NCI-H1048 (cell line): ENCODE measurements around the gene SND1.

ENCODE experiments used
- DNase-seq: peaks from one replicate; lab custom pipeline; 2025; lab: John Stamatoyannopoulos, UW

SND1 gene

DNA sequence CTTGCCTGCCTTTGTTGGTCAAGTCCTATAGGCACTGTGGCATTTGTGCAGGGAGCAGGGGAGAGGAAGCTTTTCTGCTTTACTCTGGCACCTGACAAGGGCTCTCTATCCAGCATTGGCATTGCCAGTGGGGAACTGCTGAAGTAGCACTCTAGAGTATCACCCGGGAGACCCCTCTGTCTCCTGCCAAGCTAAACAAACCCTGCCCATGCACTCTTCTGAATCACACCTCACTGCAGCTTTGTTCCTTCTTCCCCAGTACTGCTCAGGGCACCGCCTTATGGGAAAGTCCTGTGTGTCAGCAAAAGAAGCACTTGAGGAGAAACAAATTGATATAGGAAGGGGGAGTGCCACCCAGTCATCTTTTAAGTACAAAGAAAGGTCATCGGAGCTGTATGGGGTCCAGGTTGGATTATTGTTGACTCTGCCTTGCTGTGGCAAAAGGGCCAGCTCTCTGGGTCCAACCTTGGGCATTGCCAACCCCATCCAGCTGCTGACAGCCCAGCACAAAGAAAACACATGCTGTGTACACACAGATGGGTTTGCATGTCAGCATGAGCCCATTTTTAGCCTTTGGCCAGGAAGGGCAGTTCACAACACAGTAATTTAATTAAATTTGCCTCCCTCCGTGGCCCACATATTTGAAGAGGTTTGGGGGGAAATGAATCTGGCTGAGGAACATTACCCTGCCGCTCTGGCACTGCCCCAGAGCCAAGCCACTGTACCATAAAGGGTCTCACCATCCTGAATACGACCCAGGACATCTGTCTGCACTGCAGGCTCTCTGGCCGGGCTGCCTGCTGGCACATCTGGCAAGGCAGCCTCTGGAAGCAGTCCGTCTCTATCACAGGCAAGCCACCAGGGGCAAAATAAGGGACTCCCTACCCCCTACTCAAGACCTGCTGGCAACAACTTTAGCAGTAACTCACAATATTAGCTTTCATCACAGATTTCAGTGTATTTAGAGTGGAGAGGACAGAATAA is 366.2 kb downstream of the SND1 start:
- DNase-seq = no peak

DNA sequence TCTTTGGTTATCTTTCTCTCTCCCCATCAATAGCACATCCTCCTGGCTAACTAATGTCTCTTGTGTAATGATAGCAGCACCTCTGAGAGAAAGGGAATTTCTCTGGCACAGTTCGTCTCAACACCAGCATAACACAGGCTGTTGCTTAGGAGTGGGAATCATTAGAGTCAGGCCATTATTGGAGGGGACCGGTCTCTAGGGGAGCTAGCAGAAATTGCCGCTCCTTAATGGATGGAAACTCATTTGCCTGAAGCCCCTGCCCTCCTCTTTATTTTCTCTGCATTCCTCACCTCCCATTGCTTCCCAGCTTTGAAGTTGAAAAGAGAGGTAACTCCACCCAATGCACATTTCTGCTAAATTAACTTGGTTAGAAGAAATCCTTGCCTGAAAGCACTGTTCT is 367.3 kb downstream of the SND1 start:
- no peak for DNase-seq

DNA sequence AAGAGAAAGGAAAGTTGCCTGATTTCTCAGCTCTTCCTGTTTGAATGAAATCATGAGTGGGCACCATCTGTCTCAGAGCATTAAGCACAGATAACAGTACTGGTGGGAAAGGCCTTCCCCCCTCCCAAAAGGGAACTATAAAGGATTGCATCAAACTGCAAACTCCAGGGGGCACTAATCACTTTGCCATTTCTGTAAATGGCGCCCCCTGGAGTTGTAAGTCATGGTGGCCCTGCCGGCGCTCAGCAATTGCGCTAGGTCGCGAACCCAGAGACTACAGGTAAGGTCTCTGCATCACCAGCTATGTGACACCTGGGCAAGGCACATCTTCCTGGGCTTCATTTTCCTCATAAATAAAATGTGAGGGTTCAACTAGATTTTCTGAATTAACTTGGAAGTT is 368.2 kb downstream of the SND1 start:
- DNase-seq = no peak

DNA sequence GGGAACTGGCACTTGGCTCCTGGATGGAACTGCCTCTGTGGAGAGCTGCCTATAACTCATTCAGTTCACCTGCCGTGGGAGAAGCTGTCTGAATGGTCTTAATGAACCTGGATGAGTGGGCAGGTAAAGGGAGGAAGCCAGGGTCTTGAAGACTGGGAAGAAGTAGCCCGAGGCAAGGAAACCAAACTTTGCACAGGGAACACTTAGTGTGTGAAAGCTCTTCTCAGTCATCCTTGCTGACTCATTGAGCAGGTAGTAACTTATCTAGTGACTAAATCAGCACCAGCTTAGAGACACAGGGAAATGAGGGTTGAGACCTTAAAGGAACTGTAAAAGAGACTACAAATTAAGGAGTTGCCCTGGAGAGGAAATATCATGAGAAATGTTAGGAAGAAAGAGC is 369.4 kb downstream of the SND1 start:
- no peak for DNase-seq

DNA sequence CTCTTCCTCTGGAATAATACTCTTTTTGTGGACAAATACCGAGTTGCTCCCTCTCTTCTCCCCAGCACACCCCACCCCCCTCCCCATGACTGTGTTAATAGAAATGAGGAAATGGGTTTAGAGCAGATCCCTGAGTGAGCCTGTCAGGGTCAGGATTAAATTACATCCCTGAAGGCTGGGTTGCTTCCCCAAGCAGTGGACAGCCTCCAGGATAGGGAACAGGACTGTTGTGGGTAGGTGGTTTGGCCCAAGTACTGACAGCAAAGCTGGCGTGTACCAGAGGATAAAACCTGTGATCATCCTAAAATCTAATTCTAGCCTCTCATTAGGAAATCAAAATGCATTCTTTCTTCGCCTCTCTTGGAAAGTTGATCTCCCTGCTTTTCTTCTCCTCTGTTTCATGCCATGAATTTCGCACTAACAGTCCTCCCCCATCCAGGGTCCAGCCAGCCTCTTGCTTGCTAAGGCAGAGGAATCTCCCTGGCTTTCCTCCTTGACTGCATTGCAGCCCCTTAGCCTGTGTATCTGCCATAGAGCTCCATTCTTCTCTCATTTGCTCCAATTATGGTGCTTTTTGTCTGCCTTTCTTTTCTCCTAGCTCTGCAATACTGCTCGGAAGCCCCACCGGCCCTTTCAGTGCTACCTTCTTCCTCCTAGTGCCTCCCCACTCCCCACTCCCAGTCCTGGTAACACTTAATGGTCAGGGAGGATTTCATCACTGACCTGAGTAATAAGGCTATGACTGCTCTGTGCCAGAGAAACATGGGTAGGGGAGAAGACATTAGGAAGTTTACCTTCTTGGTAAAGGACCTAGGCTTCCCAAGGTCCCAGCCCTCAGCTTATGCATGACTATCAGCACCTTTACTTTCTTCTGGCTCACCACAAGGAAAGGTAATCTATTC is 370.9 kb downstream of the SND1 start:
- no peak for DNase-seq

DNA sequence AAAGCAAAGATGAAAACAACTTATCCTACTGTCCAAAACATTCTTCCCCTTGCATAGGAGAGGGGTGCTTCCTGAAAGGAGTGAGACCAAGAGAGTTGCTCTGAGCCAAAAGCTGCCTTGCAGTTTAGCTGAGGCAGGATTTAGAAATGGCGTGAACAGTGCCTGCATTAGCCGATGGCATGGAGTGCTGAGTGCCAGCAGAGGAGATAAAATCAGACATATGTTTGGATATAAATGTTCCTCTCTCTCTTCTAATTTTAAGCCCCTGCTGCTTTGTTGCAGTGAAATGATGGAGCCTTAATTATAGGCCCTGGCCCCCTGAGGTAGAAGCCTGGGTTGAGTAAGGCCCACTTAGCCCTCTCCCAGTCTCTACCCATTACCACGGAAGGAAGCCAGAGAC is 372.2 kb downstream of the SND1 start:
- no peak for DNase-seq

DNA sequence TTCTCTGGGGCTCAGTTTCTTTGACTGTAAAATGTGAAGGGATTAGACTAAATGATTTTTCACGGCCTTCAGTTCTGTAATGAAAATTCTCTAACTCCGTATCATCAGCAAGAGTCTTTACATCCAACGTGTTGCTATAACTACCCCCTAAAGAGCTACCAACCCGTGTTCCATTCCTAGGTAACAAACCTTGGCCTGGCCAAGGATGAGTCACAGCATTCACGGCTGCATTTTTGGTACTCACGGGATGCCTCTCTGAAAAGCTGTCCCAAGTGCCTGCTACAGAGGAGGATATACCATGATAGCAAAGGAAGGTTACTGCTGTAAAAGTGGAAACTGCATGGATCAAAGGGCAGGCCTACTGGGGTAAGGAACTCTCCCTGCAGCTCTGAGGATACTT is 373.4 kb downstream of the SND1 start:
- DNase-seq = no peak

DNA sequence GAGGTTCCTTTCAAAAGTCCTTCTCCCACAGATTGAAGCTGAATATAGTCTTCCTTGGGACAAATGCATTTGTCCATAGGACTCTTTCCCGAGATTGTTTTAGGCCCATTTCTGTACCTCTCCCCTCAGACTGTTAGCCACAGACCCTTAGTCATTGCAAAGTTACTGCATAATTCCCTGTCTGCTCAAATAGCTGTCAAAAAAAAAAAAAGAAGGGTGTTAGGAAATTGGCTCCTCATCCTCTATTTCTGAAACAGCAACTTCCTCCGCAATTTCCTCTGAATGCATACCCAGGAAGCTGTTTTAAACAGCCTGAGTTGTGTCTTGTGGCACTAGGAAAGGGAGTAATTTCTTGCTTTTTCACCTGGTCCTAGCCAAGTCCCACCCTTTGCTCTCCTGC is 373.8 kb downstream of the SND1 start:
- DNase-seq = no peak

DNA sequence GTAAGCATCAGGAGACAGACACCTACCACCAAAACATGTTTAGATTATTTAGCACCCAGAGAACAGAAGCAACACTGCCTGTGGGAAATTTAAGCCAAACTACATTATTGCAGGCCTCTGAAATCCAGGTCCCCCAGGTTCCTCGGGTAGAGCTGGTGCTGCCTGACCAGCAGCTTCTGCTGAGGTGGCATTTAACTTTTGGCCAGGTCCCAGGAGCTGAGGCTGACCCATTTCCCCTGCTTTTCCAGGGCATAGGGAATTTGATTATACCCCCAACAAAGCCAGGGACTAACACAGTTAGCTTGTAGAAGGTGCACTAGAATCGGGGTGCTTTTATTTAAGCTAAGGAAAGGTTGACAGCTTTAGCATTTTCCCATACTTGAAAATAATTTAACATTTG is 374.6 kb downstream of the SND1 start:
- DNase-seq = no peak

DNA sequence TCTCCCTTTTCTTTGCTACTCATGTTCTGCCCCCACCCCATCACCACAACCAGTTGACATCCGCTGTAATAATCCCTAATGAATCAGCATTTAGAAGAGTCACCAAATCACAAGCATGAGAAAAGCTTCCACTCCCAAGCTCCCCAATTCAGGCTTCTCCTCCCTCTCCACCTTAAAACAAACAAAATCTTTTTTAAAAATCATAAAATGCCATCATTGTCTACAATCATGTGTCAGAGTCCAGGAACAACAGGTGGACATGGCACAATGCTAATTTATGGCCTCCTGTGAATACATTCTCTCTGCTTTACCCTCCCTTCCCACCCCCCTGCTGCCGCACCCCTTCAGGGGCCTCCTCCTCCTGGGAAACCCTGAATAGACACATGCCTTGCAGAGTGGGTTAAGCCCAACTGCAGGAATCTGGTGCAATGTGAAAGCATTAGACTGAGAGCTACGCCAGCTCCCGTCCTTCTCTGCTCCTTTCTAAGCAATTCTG is 375.5 kb downstream of the SND1 start:
- no peak for DNase-seq

DNA sequence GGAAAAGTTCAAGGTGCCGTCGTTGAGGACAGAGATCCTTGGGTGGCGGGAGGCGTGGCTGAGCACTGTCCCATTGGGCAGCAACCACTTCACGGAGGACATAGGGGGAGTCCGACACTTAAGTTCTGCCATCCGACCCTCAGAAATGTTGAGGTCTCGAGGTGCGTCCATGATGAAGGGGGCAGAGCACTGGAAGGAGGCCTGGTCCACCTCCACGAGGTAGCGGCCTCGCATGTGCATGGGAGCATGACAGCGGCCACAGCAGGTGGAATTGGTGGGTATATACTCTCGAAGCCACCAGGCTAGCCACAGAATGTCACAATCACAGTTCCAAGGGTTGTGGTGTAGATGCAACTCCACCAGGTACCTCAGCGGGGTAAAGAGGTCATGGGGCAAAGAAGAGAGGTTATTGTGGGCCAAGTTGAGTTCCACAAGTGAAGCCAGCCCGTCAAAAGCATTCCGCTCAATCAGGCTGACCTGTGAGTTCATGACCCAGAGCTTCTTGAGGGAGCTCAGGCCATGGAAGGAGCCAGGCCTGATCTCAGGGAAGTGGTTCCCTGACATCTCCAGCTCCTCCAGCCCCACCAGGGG is 377.5 kb downstream of the SND1 start:
- no peak for DNase-seq

DNA sequence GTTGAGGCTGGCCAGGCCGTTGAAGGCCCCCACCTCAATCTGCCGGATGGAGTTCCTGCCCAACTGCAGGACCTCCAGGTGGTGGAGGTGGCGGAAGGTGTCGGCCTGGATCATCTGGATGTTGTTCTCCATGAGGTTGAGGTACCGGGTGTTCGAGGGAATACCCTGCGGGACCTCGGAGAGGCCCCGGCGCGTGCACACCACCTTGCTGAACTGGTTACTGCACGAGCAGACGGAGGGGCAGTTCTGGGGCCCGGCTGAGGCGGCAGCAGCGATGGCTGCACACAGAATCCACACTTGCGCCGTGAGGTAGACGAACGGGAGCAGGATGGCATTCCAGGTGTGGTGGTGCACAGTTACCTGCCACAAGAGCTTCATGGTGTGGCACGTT is 378.3 kb downstream of the SND1 start:
- DNase-seq = no peak

DNA sequence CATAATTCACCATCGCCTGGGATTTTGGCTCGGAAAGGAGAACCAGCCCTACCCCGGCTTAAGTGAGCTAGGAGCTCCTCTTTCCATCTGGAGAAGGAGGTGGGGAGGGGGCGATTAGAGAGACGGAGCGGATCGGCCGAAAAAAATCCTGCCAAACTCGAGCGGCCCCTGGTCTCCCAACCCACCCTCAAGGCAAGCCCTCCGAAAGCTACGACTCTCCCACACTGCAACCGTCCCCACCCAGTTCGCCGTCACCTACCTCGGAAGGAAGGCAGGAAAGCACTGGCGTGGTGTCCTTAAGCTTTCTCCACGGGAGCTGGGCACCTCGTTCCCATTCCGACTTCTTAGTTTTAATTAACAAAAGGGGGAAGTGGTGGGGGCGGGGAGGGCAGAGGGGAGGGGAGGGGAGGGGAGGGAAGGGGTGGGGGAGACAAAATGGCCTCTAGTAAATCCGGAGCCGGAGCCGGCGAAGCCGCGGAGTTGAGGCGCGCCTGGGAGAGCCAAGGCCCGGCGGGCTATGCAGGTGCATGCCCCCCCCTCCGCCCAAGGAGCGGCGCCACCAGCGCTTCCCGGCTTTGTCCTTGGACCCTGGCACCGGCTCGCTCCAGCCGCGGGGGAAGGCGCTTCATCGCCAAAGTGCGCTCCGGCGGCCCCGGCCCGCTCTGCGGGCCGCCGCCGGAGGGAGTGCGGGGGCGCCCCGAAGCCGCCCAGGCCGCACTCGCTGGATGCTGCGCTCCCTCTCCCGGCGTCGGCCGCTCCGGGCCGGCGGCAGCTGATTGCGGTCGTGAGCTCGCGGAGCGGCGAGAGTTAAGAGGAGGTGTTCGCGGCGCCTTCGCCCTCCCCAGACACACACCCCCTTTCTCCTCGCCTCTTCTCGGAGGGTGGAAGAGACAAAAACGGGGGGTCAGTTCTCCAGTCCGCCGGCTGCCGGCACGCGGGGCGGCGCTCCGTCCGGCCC is 378.9 kb downstream of the SND1 start, which contains the start of gene LRRC4:
Gene LRRC4 (minus strand): TSS at position 784 of the 958 bp plus-strand sequence. CDS start 797 bp downstream, outside the sequence.
- no peak for DNase-seq

DNA sequence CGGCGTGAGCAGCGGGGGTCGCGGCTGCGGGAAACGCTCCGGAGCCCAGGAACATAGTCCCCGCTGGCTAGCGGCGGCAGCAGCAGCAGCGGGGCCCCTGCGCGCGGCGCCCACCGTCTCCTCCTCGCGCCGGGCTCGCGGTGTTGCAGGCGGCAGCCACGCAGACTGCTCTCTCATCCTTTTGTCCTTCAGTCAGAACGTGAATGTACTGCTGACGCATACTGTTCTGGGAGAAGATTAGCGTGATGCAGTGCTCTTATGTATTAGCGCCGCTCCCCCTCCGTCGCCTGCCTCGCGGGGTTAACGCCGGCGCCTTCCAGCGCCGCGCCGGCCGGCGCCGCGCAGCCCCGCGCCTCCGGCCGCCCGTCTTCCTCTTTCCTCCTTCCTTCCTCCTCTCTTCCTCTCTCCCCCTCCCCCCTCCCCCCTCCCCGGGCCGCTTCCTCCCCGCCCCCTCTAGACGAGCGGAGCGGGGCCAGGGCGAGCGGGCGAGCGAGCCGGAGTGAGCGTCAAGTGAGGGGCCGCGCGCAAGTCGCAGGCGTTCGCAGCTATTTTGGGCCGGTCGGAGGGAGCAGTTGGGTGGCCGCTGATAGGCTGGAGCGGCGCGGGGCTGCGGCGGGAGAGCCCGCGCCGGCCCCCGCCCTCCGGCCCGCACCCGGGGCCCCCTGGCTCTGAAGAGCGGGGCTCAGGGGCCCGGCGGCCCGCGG is 380.1 kb downstream of the SND1 start:
- DNase-seq = no peak

DNA sequence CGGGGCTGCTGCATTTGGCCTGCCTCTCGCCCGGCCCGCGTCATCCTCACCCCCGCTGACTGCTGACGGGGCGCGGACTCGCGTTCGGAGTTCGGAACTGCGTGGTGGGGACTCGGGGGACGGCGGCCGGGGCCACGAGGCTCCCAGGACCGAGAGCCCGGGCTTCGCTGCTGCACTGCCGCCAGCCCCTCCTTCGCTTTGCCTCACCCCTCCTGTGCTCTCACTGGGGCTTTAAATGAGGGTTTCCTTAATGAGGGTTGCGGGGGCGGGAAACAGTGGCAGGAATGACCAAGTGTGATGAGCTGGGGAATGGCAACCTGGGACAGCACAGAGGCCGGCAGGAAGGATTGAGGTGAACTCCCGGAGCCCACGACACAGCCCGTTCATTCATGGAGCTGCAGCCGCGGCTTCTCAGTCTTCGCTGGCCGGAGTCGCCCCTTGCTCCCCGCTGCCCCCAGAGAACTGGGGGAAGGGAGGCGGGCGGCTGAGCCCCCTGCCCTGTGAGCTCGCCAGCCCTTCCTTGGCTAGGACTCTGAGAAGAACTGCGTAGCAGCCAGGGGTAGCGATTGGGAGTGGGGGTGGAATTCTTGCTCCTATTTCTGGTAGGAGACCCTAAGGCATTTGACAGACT is 380.7 kb downstream of the SND1 start:
- DNase-seq = no peak

DNA sequence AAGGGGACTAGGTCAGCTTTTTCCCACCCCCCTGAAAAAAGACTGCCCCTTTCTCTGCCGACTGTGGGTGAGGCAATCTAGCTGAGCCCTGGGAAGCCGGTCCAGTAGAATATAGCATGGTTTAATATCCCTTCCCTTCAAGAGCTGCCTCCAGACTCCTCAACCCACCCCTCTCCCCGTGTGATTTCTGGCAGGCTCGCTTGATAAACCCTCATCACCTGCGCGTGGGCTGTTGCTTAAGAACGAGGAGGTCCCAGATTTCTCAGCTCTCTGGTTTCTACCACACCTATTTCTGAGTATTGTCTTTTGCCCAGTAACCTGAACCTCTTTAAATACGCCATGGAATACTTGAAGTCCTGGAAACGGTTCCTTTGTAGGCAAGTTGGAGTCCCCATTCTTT is 381.3 kb downstream of the SND1 start:
- no peak for DNase-seq

DNA sequence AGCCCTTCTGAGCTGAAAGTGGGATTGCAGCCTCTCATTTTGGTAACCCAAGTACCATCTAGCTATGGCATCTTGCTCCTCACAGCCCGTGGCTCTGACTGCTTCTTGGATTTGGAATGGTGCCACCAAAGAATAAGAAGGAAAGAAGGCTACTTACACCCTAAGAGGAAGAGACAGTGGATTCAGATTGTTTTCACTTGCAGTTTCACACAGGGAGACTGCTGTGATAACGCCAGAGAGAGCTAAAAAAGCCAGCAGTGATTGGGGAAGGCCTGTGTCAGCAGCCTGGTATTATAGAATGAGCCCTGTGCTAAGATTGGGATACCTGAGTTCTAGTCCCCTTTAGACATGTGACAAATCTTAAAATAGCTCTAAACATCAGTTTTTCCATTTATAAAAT is 382.8 kb downstream of the SND1 start:
- DNase-seq = no peak

DNA sequence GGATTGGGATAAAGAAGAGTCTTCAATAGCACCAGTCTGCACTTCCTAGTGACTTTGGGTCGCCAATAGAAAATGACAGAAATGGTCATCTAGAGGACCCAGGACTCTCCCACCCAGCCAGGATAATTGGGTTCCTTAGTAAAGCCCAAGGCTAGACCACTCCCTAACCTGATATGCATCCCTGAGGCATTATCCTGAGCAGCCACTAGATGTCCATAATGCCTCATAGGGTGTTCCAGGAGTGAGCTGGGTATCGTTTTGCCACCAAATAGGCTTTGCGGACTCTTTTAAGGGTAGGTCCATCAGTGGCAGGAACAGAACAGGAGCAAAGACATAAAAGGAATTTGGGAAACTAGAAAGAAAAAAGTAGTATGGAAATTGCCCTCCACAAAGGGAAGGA is 383.7 kb downstream of the SND1 start:
- no peak for DNase-seq

DNA sequence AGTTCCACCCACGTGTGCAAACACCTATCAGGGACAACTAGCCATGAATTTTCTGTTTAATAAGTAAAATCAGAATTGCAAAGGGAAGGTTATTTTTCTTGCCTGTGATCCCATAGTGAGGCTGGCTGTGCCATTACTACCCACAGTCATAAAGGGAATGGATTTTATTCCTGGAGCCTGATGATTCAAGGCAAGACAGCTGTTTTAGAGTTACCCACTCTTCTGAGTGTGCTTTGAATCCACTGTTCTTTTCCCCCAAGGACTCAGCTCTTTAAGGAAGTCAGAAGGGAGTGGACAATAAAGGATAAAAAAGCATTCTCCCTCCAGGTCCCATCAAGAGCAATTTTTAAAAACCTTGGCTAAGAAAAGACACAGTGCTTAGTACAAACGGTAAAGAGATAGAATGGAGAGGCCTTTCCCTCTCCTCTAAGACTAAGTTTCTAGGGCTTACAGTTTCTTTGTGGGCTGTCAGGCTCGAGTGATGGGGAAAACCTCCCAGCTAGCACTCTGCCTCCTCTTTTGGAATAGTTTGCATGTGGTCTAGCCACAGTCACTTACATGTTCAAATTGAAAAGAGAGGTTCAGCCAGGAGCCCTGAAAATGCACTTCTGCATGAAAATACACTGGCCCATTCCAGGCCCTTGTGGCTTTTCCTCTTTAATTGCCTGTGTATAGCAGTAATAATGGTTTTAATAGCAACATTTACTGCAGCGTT is 384.4 kb downstream of the SND1 start:
- DNase-seq = no peak
